Measurements from ENCODE around the gene GHRH.

The GHRH gene

GRCh38 chr20:37202267-37202943 lies 59.2 kb downstream of the GHRH start:
- DNase-seq = no peak

- DNase-seq = no peak
Measured at GRCh38 chr20:37201827-37202162, 59.8 kb downstream of the GHRH start.
